Measurements from ENCODE around the gene GPR37L1.
"Not testable (repeated sequence)": the region's sequence is repeated elsewhere in the genome, so short reads cannot be mapped to it uniquely, and the experiment has no call there.

Gene GPR37L1

GRCh38 chr1:202110977-202111376 is 11.7 kb upstream of the GPR37L1 start:
- no peak for DNase-seq

GRCh38 chr1:202111589-202111988 is 11.1 kb upstream of the GPR37L1 start:
- DNase-seq = not testable (repeated sequence)

GRCh38 chr1:202112859-202113689 is 9.6 kb upstream of the GPR37L1 start:
- DNase-seq = no peak

- DNase-seq = no peak
Measured at GRCh38 chr1:202113690-202114300, 8.9 kb upstream of the GPR37L1 start.

- no peak for DNase-seq
Measured at GRCh38 chr1:202116287-202116686, 6.4 kb upstream of the GPR37L1 start.

GRCh38 chr1:202117898-202118371 is 4.8 kb upstream of the GPR37L1 start:
- no peak for DNase-seq

GRCh38 chr1:202121006-202121405 is 1.7 kb upstream of the GPR37L1 start:
- DNase-seq = no peak

- no peak for DNase-seq
Measured at GRCh38 chr1:202123336-202123813, 658 bp downstream of the GPR37L1 start.

- DNase-seq = no peak
Measured at GRCh38 chr1:202124142-202124541, 1.4 kb downstream of the GPR37L1 start.

- no peak for DNase-seq
Measured at GRCh38 chr1:202125611-202126010, 2.9 kb downstream of the GPR37L1 start.

- no peak for DNase-seq
Measured at GRCh38 chr1:202126426-202126825, 3.7 kb downstream of the GPR37L1 start.

- DNase-seq = no peak
Measured at GRCh38 chr1:202127061-202127460, 4.3 kb downstream of the GPR37L1 start.

- no peak for DNase-seq
Measured at GRCh38 chr1:202127836-202128622, 5.3 kb downstream of the GPR37L1 start.

- no peak for DNase-seq
Measured at GRCh38 chr1:202129453-202130296, 7.0 kb downstream of the GPR37L1 start.

- DNase-seq = no peak
Measured at GRCh38 chr1:202130297-202130721, 7.6 kb downstream of the GPR37L1 start.

GRCh38 chr1:202130816-202131522 is 8.3 kb downstream of the GPR37L1 start:
- DNase-seq = no peak

- no peak for DNase-seq
Measured at GRCh38 chr1:202131956-202132821, 9.5 kb downstream of the GPR37L1 start.

- no peak for DNase-seq
Measured at GRCh38 chr1:202133001-202133400, 10.3 kb downstream of the GPR37L1 start.

- DNase-seq = no peak
Measured at GRCh38 chr1:202133496-202133895, 10.8 kb downstream of the GPR37L1 start.

GRCh38 chr1:202133989-202134388 is 11.3 kb downstream of the GPR37L1 start:
- no peak for DNase-seq

All from HCEC 1CT (cell line).